Keratinocyte (primary cell): ENCODE data around the gene PPP2R5E. TPM values are rescaled to one million over a fixed set of nuclear protein-coding genes. Genes with fewer than 3 reads are reported as not detected.

Source experiments
- DNase-seq: peaks from one replicate; pipeline ENCODE4 v3.0.0-alpha.2; 2011; ENCODE audit warnings: low read depth, missing footprints, low spot score
- FAIRE-seq: peaks from 2 replicates; lab custom pipeline; 2011; peaks lifted over from hg19 to GRCh38; lab: Jason Lieb, UNC
- H2AFZ ChIP-seq: 2 replicates; pipeline ENCODE4 v1.6.0; 2012; ENCODE audit warnings: low read length, control low read depth, inconsistent platforms; ENCODE audit not compliant: control insufficient read depth
- H3K27ac ChIP-seq: 2 replicates; pipeline ENCODE4 v1.5.1; 2011; ENCODE audit warnings: low read length; ENCODE audit not compliant: control insufficient read depth, insufficient read depth
- H3K27me3 ChIP-seq: 3 replicates; pipeline ENCODE4 v1.6.0; 2011; ENCODE audit warnings: low read length; ENCODE audit not compliant: control insufficient read depth, insufficient read depth; ENCODE audit errors: extremely low read depth
- H3K36me3 ChIP-seq, 2 experiments: 2 replicates in 1 of 2; 3 replicates in 1 of 2; pipeline ENCODE4 v1.5.1; 2011; ENCODE audit warnings: low read length in 2 of 2, mild to moderate bottlenecking in 1 of 2; ENCODE audit not compliant: control insufficient read depth in 2 of 2, insufficient read depth in 2 of 2; ENCODE audit errors: extremely low read depth in 1 of 2
- H3K4me1 ChIP-seq: 3 replicates; pipeline ENCODE4 v1.5.1; 2011; ENCODE audit warnings: low read length; ENCODE audit not compliant: control insufficient read depth, insufficient read depth; ENCODE audit errors: extremely low read depth
- H3K4me2 ChIP-seq: 3 replicates; pipeline ENCODE4 v1.6.0; 2011; ENCODE audit warnings: low read depth, low read length; ENCODE audit not compliant: control insufficient read depth, insufficient read depth; ENCODE audit errors: extremely low read depth
- H3K4me3 ChIP-seq, 3 experiments: fragments of 200-600 bp in 1 of 3; sonication (generic) in 1 of 3; 2 replicates in 2 of 3; 3 replicates in 1 of 3; pipeline ENCODE4 v1.5.1; 2011 to 2016; ENCODE audit warnings: low read length in 3 of 3, mild to moderate bottlenecking in 3 of 3, control low read depth in 2 of 3, inconsistent platforms in 1 of 3, low read depth in 1 of 3, mixed read lengths in 1 of 3, mixed run types in 1 of 3, moderate library complexity in 1 of 3; ENCODE audit not compliant: control insufficient read depth in 2 of 3, insufficient read depth in 2 of 3; ENCODE audit errors: extremely low read depth in 1 of 3
- H3K79me2 ChIP-seq: 2 replicates; pipeline ENCODE4 v1.6.0; 2012; ENCODE audit warnings: low read length; ENCODE audit not compliant: control insufficient read depth, insufficient read depth
- H3K9ac ChIP-seq: 3 replicates; pipeline ENCODE4 v1.6.0; 2011; ENCODE audit warnings: low read length; ENCODE audit not compliant: control insufficient read depth, insufficient read depth; ENCODE audit errors: extremely low read depth
- H3K9me1 ChIP-seq: 3 replicates; pipeline ENCODE4 v1.6.0; 2011; ENCODE audit warnings: low read length; ENCODE audit not compliant: control insufficient read depth, insufficient read depth; ENCODE audit errors: extremely low read depth
- H3K9me3 ChIP-seq: 2 replicates; pipeline ENCODE4 v1.5.1; 2012; ENCODE audit warnings: low read depth, low read length; ENCODE audit not compliant: control insufficient read depth
- H4K20me1 ChIP-seq: 3 replicates; pipeline ENCODE4 v1.6.0; 2011; ENCODE audit warnings: low read length; ENCODE audit not compliant: control insufficient read depth, insufficient read depth; ENCODE audit errors: extremely low read depth
- EZH2 ChIP-seq: IDR thresholded peaks from one replicate; pipeline ENCODE4 v1.6.1; 2012; ENCODE audit warnings: inconsistent platforms, mild to moderate bottlenecking, low read length, moderate library complexity
- dilution Hi-C: fragments of 300-500 bp; cut with MboI; formaldehyde crosslinking; loops from one replicate; pipeline ENCODE4 v1.7.0; 2020; ENCODE audit warnings: low sequenced_read_pairs; ENCODE audit not compliant: extremely low pct_ligation_motif_present
- polyA plus RNA-seq, 5 experiments: library from polyadenylated mRNA; depleted of rRNA in 3 of 5; stranded (reverse) in 3 of 5; stranded (forward) in 1 of 5; unstranded in 1 of 5; fragments of >200 nt; gene quantifications; 1 replicate in 1 of 5; 2 replicates in 3 of 5; 3 replicates in 1 of 5; pipeline versions ENCODE4 v1.2.1 to v1.2.3, GENCODE V29; 2011 to 2012; ENCODE audit warnings: missing spikeins in 2 of 5, low read depth in 1 of 5, low replicate concordance in 1 of 5
- TF ChIP-seq, protein P1 (sequence below), 3 experiments: IDR thresholded peaks in 1 of 3; conservative IDR thresholded peaks in 1 of 3; optimal IDR thresholded peaks in 1 of 3; 2 replicates in 2 of 3; 3 replicates in 1 of 3; pipeline versions ENCODE3 to v1.5.1; 2011; ENCODE audit warnings: low read length in 3 of 3, mild to moderate bottlenecking in 3 of 3, moderate library complexity in 2 of 3, control low read depth in 1 of 3, inconsistent platforms in 1 of 3; ENCODE audit not compliant: insufficient read depth in 2 of 3; ENCODE audit errors: extremely low read depth in 1 of 3

Gene PPP2R5E
- polyA plus RNA-seq, 1 donor (not counting 4 experiments of a cell fraction or from before 2014, with no cell fraction given) = 22.7 TPM

DNA sequence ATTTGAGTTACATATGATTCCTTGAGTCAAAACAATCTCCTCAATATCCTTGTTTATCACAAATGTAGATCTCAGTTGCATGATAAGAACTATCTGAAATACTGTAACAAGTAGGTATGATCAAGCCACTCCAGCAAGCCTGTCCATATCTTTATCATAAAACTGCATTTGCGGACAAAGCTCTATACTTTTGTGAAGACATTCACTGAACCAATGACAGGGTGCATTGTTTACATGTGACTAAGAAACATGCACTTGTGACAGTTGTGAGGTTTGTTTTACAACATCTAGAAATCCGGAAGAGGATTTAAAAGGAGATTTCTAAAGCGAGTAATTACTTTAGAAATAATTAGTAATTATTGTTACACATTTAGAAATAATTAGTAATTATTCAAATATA is 111.7 kb downstream of the PPP2R5E start:
- Histone ChIP-seq H3K79me2 (peaks cover 38% of the 10 kb centered on the region), H3K9ac (no peak overlapping the region), H3K27ac (no peak overlapping the region), H3K4me3 (no peak overlapping the region), H4K20me1 (no peaks in the 10 kb centered on the region), H3K36me3 (no peaks in the 10 kb centered on the region), H3K4me2 (no peak overlapping the region), H3K4me1 (no peaks in the 10 kb centered on the region), H3K9me1 (no peaks in the 10 kb centered on the region), H2AFZ (no peak overlapping the region), H3K27me3 (no peaks in the 10 kb centered on the region), H3K9me3 (no peaks in the 10 kb centered on the region)
- dilution Hi-C loops = no loop called here
- DNase-seq (no peak), FAIRE-seq (no peak)
- no peak for TF ChIP-seq EZH2
- TF ChIP-seq, protein P1, sequence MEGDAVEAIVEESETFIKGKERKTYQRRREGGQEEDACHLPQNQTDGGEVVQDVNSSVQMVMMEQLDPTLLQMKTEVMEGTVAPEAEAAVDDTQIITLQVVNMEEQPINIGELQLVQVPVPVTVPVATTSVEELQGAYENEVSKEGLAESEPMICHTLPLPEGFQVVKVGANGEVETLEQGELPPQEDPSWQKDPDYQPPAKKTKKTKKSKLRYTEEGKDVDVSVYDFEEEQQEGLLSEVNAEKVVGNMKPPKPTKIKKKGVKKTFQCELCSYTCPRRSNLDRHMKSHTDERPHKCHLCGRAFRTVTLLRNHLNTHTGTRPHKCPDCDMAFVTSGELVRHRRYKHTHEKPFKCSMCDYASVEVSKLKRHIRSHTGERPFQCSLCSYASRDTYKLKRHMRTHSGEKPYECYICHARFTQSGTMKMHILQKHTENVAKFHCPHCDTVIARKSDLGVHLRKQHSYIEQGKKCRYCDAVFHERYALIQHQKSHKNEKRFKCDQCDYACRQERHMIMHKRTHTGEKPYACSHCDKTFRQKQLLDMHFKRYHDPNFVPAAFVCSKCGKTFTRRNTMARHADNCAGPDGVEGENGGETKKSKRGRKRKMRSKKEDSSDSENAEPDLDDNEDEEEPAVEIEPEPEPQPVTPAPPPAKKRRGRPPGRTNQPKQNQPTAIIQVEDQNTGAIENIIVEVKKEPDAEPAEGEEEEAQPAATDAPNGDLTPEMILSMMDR (optimal IDR thresholded peaks at IDR 0.05 in 1 of 3, IDR thresholded peaks at IDR 0.05 in 1 of 3, conservative IDR thresholded peaks at IDR 0.05 in 1 of 3; ENCODE audit: extremely low read depth in 1 of 3, insufficient read depth in 2 of 3, low read length in 3 of 3) = no peak

DNA sequence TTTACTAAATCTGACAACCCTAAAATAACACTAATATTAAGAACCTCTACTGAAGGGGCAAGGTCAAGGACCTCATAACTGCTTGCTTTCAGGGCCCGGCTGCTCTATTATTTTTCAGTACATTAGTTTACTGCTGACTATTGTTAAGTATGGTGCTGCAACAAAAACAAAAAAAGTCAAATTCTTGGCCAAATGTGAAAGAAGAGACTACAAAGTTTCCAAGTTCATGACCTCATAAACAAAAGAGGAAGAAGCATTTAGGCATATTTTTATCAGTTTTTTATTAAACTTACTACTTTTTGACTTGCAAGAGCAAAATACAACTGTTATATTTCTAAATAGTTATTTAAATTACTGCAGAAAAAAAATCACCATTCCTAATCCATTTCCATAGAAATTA is 114.7 kb downstream of the PPP2R5E start:
- FAIRE-seq (no peak), DNase-seq (no peak)
- H3K9me3 ChIP-seq = no peaks in the 10 kb centered on the region
- no peak overlapping the region for H3K4me2 ChIP-seq
- TF ChIP-seq EZH2 = no peak
- TF ChIP-seq, protein P1 (optimal IDR thresholded peaks at IDR 0.05 in 1 of 3, IDR thresholded peaks at IDR 0.05 in 1 of 3, conservative IDR thresholded peaks at IDR 0.05 in 1 of 3; ENCODE audit: extremely low read depth in 1 of 3, insufficient read depth in 2 of 3, low read length in 3 of 3) = no peak
- H3K27ac ChIP-seq = no peak overlapping the region
- no peaks in the 10 kb centered on the region for H3K9me1 ChIP-seq
- dilution Hi-C loops = no loop called here
- no peaks in the 10 kb centered on the region for H3K4me1 ChIP-seq
- H3K27me3 ChIP-seq = no peaks in the 10 kb centered on the region
- H2AFZ ChIP-seq = no peak overlapping the region
- H3K79me2 ChIP-seq = peaks cover 28% of the 10 kb centered on the region
- no peak overlapping the region for H3K4me3 ChIP-seq
- H4K20me1 ChIP-seq = no peaks in the 10 kb centered on the region
- H3K36me3 ChIP-seq = no peaks in the 10 kb centered on the region
- H3K9ac ChIP-seq = no peak overlapping the region
